GM13977 (cell line): ENCODE measurements around the gene TOR2A.

Experiments used
- DNase-seq: peaks from one replicate; pipeline ENCODE4 v3.0.0; 2012; ENCODE audit warnings: low spot score
- CTCF ChIP-seq: IDR thresholded peaks from 2 replicates; pipeline ENCODE4 v1.5.1; 2012; ENCODE audit warnings: mild to moderate bottlenecking, control low read depth; ENCODE audit not compliant: insufficient read depth; ENCODE audit errors: extremely low read depth, missing control alignments
- in situ Hi-C: fragments of 300-500 bp; cut with MboI; formaldehyde crosslinking; loops from one replicate; pipeline ENCODE4 v1.12.0; 2022; ENCODE audit warnings: low sequenced_read_pairs, low pct_unique_long_range_greater_than_20kb, mixed read lengths, inconsistent platforms; ENCODE audit not compliant: unreplicated experiment

Gene TOR2A

GRCh38 chr9:127715470-127716337, 19.4 kb downstream of the TOR2A start, which contains the start of the genes PTRH1 and TTC16:
Gene PTRH1, minus strand, starts transcription at chr9:127715663. Its CDS starts 24 bp downstream, at chr9:127715639.
Gene TTC16, plus strand, starts transcription at chr9:127716079. Its CDS starts 67 bp downstream, at chr9:127716146.
- peak; percentile 100 for DNase-seq
- in situ Hi-C loops: no loop called here
- no peak for TF ChIP-seq CTCF

GRCh38 chr9:127714951-127715469, 20.1 kb downstream of the TOR2A start:
- in situ Hi-C loops: no loop called here
- no peak for TF ChIP-seq CTCF
- DNase-seq: peak; percentile 58

GRCh38 chr9:127714020-127714750, 20.9 kb downstream of the TOR2A start:
- in situ Hi-C loops: no loop called here
- DNase-seq: no peak
- TF ChIP-seq CTCF: no peak

GRCh38 chr9:127712867-127713266, 22.2 kb downstream of the TOR2A start:
- no peak for TF ChIP-seq CTCF

GRCh38 chr9:127712371-127712770, 22.7 kb downstream of the TOR2A start:
- TF ChIP-seq CTCF: no peak
- in situ Hi-C loops: no loop called here
- DNase-seq: no peak

More at GRCh38 chr9:127712867-127713266, 22.2 kb downstream of the TOR2A start:
- in situ Hi-C loops: no loop called here
- no peak for DNase-seq

- no peak for TF ChIP-seq CTCF
- in situ Hi-C loops: no loop called here
- no peak for DNase-seq
These were observed 23.2 kb downstream of the TOR2A start for GRCh38 chr9:127711831-127712274.
